A172 (cell line): ENCODE measurements around the gene NFIA. TPM values are rescaled to one million over a fixed set of nuclear protein-coding genes. Genes with fewer than 3 reads are reported as not detected.

ENCODE experiments used
- DNase-seq: peaks from one replicate; pipeline ENCODE4 v3.0.0-alpha.2; 2015; ENCODE audit warnings: low spot score
- total RNA-seq: library from RNA; depleted of rRNA; stranded (reverse); fragments of >200 nt; shearing (Covaris generic); gene quantifications from 2 replicates; pipeline ENCODE4 v1.2.3, GENCODE V29; 2014

Gene NFIA
- total RNA-seq, 1 experiment from 2014 or later, result 0.22 TPM

- DNase-seq, result no peak
Observed at GRCh38 chr1:61332196-61332753, 249.9 kb downstream of the NFIA start.

GRCh38 chr1:61332796-61333195 lies 250.4 kb downstream of the NFIA start:
- DNase-seq, result no peak

GRCh38 chr1:61334718-61335589 lies 252.6 kb downstream of the NFIA start:
- no peak for DNase-seq

- no peak for DNase-seq
Observed at GRCh38 chr1:61337037-61337436, 254.7 kb downstream of the NFIA start.

GRCh38 chr1:61337441-61337951 lies 255.1 kb downstream of the NFIA start:
- DNase-seq, result no peak

- DNase-seq, result peak; percentile 84
Observed at GRCh38 chr1:61337981-61338848, 255.9 kb downstream of the NFIA start.

GRCh38 chr1:61338899-61339298 lies 256.5 kb downstream of the NFIA start:
- no peak for DNase-seq

- DNase-seq, result no peak
Observed at GRCh38 chr1:61341426-61341825, 259.1 kb downstream of the NFIA start.

GRCh38 chr1:61343734-61344420 lies 261.5 kb downstream of the NFIA start:
- no peak for DNase-seq

- no peak for DNase-seq
Observed at GRCh38 chr1:61344696-61345095, 262.3 kb downstream of the NFIA start.

GRCh38 chr1:61348025-61348665 lies 265.8 kb downstream of the NFIA start:
- DNase-seq, result no peak

- DNase-seq, result no peak
Observed at GRCh38 chr1:61352845-61353435, 270.6 kb downstream of the NFIA start.

GRCh38 chr1:61353797-61354406 lies 271.5 kb downstream of the NFIA start:
- no peak for DNase-seq

GRCh38 chr1:61356016-61356415 lies 273.7 kb downstream of the NFIA start:
- no peak for DNase-seq

GRCh38 chr1:61356995-61357394 lies 274.6 kb downstream of the NFIA start:
- no peak for DNase-seq

GRCh38 chr1:61357539-61357938 lies 275.2 kb downstream of the NFIA start:
- DNase-seq, result no peak

- DNase-seq, result no peak
Observed at GRCh38 chr1:61358770-61359455, 276.6 kb downstream of the NFIA start.

GRCh38 chr1:61361931-61362330 lies 279.6 kb downstream of the NFIA start:
- DNase-seq, result no peak

- DNase-seq, result no peak
Observed at GRCh38 chr1:61362351-61362750, 280.0 kb downstream of the NFIA start.

GRCh38 chr1:61368366-61368765 lies 286.0 kb downstream of the NFIA start:
- no peak for DNase-seq
